Suprapubic skin (tissue), 4 donors: ENCODE results near the gene TVP23C.

ENCODE experiments used
- CTCF ChIP-seq, 2 donors: fragments of 200-600 bp in 1 of 2; fragments of 450-650 bp in 1 of 2; sonication (generic) in 1 of 2; IDR thresholded peaks; one replicate each; pipeline ENCODE4 v1.5.1; 2016 to 2019; ENCODE audit warnings: antibody characterized with exemption in 2 of 2, mild to moderate bottlenecking in 1 of 2, moderate library complexity in 1 of 2
- POLR2A ChIP-seq, 2 donors: fragments of 450-650 bp; IDR thresholded peaks; one replicate each; pipeline ENCODE4 v1.6.1; 2017; ENCODE audit warnings: antibody characterized with exemption in 2 of 2, mild to moderate bottlenecking in 2 of 2, moderate library complexity in 2 of 2
- POLR2AphosphoS5 ChIP-seq, 3 donors: sonication (generic); formaldehyde crosslinking; IDR thresholded peaks; one replicate each; pipeline ENCODE4 v1.6.1; 2017; ENCODE audit warnings: antibody characterized with exemption in 3 of 3

- no peak for TF ChIP-seq POLR2A (IDR thresholded peaks at IDR 0.05)
- no peak for TF ChIP-seq CTCF (IDR thresholded peaks at IDR 0.05)
- TF ChIP-seq POLR2AphosphoS5 (IDR thresholded peaks at IDR 0.05): no peak
Observed at GRCh38 chr17:15475631-15476354, 87.5 kb downstream of the TVP23C start.
